DOHH2 (cell line): ENCODE data around the gene CDX1.

ENCODE experiments used
- H3F3A ChIP-seq: fragments of 200-600 bp; sonication (generic), shearing (Covaris generic); 2 replicates; pipeline ENCODE4 v1.6.0; 2016; ENCODE audit warnings: antibody characterized with exemption, mild to moderate bottlenecking; ENCODE audit not compliant: control insufficient read depth, insufficient read depth
- H3K27ac ChIP-seq: fragments of 200-600 bp; sonication (generic); 2 replicates; pipeline ENCODE4 v1.5.1; 2014; ENCODE audit warnings: low read depth, mild to moderate bottlenecking, low read length, moderate library complexity
- H3K27me3 ChIP-seq: fragments of 200-600 bp; sonication (generic); 2 replicates; pipeline ENCODE4 v1.6.1; 2014; ENCODE audit warnings: mild to moderate bottlenecking, low read length, mixed read lengths; ENCODE audit not compliant: control insufficient read depth
- H3K36me3 ChIP-seq: fragments of 200-600 bp; sonication (generic); 2 replicates; pipeline ENCODE4 v1.6.1; 2014; ENCODE audit warnings: mild to moderate bottlenecking, low read length, moderate library complexity, mixed read lengths; ENCODE audit not compliant: control insufficient read depth
- H3K4me1 ChIP-seq: fragments of 200-600 bp; sonication (generic); 2 replicates; pipeline ENCODE4 v1.6.1; 2014; ENCODE audit warnings: mild to moderate bottlenecking, low read length, mixed read lengths; ENCODE audit not compliant: control insufficient read depth
- H3K4me2 ChIP-seq: fragments of 200-600 bp; sonication (generic); 2 replicates; pipeline ENCODE4 v1.6.0; 2014; ENCODE audit warnings: mild to moderate bottlenecking, low read length, moderate library complexity
- H3K4me3 ChIP-seq: fragments of 200-600 bp; sonication (generic); 2 replicates; pipeline ENCODE4 v1.5.1; 2014; ENCODE audit warnings: mild to moderate bottlenecking, low read length, mixed read lengths
- H3K79me2 ChIP-seq: fragments of 200-600 bp; sonication (generic); 2 replicates; pipeline ENCODE4 v1.6.1; 2014; ENCODE audit warnings: mild to moderate bottlenecking, low read length, mixed read lengths; ENCODE audit not compliant: control insufficient read depth
- H3K9me2 ChIP-seq: fragments of 200-600 bp; sonication (generic); replicated peaks from 2 replicates; pipeline ENCODE4 v1.6.1; 2014; ENCODE audit warnings: mild to moderate bottlenecking, low read length, mixed read lengths; ENCODE audit not compliant: control insufficient read depth
- H3K9me3 ChIP-seq: fragments of 200-600 bp; sonication (generic); 2 replicates; pipeline ENCODE4 v1.6.1; 2014; ENCODE audit warnings: antibody characterized with exemption, low read length, mixed read lengths; ENCODE audit not compliant: control insufficient read depth, insufficient read depth
- H4K20me1 ChIP-seq: fragments of 200-600 bp; sonication (generic); 2 replicates; pipeline ENCODE4 v1.6.0; 2014; ENCODE audit warnings: low read depth, mild to moderate bottlenecking, antibody characterized with exemption, low read length, moderate library complexity; ENCODE audit not compliant: control insufficient read depth, insufficient read depth
- EZH2phosphoT487 ChIP-seq: fragments of 200-600 bp; sonication (generic); IDR thresholded peaks from 2 replicates; pipeline ENCODE4 v1.6.1; 2017; ENCODE audit warnings: borderline replicate concordance, mild to moderate bottlenecking, antibody characterized with exemption, low read length, moderate library complexity, mixed read lengths
- TF ChIP-seq, protein P1 (sequence below): fragments of 200-600 bp; sonication (generic); IDR thresholded peaks from one replicate; pipeline ENCODE4 v1.5.1; 2014; ENCODE audit warnings: antibody characterized with exemption, mild to moderate bottlenecking, low read depth, low read length; ENCODE audit not compliant: poor library complexity, severe bottlenecking

Gene CDX1

DNA sequence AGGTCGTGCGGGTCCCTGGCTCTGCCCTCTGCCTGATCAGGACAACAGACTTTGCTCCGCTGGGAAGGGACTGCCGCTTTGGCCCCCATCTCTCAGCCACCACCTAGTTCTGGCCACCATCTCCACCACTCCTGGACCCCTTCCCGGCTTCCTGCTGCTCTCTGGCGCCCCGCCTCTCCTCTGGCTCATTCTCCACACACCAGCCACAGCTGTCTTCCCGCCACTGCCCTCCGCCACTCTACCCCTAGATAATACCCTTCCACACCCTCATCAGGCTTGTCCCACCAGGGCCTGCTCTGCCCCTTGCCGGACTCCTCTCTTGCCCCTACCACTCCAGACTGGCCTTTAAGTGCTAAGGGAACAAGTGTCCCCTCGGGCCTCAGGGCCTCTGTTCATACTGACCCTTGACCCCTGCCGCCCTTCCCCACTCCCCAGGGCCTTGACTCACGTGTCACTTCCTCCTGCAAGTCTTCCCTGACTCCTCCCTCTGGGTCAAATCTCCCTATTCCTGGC lies 3.0 kb upstream of the CDX1 start:
- Histone ChIP-seq H4K20me1 (no peaks in the 10 kb centered on the region), H3K4me1 (peaks cover 18% of the 10 kb centered on the region), H3K27me3 (no peaks in the 10 kb centered on the region), H3K79me2 (no peaks in the 10 kb centered on the region), H3K9me2 (no peaks in the 10 kb centered on the region), H3K27ac (no peak overlapping the region), H3K4me2 (no peak overlapping the region), H3F3A (no peaks in the 10 kb centered on the region), H3K4me3 (no peak overlapping the region), H3K9me3 (no peaks in the 10 kb centered on the region), H3K36me3 (no peaks in the 10 kb centered on the region)
- TF ChIP-seq, protein P1, sequence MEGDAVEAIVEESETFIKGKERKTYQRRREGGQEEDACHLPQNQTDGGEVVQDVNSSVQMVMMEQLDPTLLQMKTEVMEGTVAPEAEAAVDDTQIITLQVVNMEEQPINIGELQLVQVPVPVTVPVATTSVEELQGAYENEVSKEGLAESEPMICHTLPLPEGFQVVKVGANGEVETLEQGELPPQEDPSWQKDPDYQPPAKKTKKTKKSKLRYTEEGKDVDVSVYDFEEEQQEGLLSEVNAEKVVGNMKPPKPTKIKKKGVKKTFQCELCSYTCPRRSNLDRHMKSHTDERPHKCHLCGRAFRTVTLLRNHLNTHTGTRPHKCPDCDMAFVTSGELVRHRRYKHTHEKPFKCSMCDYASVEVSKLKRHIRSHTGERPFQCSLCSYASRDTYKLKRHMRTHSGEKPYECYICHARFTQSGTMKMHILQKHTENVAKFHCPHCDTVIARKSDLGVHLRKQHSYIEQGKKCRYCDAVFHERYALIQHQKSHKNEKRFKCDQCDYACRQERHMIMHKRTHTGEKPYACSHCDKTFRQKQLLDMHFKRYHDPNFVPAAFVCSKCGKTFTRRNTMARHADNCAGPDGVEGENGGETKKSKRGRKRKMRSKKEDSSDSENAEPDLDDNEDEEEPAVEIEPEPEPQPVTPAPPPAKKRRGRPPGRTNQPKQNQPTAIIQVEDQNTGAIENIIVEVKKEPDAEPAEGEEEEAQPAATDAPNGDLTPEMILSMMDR, result no peak
- no peak for TF ChIP-seq EZH2phosphoT487

DNA sequence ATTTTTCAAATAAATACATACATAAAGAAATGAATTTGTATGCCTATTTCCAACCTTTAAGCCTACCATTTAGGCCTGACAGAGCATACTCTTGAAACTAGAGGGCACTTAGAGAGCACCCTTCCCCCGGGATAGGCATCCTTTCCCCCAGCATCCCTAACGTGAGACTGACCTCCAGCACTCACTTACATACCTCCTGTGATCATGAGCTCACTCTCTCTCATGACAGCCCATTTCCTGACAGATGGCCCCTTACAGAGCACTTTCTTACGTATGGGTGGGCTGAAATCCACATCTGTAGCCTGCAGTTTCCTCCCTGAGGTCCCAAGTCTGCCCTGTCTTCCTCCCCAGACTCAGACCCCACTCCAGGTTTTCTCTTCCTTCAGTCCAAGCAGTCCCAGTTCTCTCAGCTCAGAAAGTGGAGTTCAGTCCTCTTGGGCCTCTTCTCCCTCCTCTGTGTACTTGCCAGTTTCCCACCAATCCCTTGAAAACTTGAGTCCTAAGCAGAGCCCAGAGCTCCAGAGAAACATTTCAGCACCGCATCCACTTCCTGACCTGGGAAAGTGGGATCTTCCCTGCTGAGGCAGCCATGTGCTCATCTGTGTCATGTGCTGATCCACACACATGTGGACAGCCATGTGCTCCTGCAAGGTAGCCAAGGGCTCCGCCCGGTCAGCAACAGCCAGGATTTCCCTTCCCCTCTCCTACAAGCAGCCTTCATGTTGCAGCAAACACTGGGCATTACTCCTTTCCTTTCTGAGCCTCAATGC lies 2.2 kb upstream of the CDX1 start:
- Histone ChIP-seq H3F3A (no peaks in the 10 kb centered on the region), H3K4me3 (no peak overlapping the region), H3K79me2 (no peaks in the 10 kb centered on the region), H3K4me2 (no peak overlapping the region), H3K9me2 (no peaks in the 10 kb centered on the region), H3K36me3 (no peaks in the 10 kb centered on the region), H3K27ac (no peak overlapping the region), H3K9me3 (no peaks in the 10 kb centered on the region), H3K4me1 (peaks cover 18% of the 10 kb centered on the region), H4K20me1 (no peaks in the 10 kb centered on the region), H3K27me3 (no peaks in the 10 kb centered on the region)
- TF ChIP-seq, protein P1, result no peak
- no peak for TF ChIP-seq EZH2phosphoT487

DNA sequence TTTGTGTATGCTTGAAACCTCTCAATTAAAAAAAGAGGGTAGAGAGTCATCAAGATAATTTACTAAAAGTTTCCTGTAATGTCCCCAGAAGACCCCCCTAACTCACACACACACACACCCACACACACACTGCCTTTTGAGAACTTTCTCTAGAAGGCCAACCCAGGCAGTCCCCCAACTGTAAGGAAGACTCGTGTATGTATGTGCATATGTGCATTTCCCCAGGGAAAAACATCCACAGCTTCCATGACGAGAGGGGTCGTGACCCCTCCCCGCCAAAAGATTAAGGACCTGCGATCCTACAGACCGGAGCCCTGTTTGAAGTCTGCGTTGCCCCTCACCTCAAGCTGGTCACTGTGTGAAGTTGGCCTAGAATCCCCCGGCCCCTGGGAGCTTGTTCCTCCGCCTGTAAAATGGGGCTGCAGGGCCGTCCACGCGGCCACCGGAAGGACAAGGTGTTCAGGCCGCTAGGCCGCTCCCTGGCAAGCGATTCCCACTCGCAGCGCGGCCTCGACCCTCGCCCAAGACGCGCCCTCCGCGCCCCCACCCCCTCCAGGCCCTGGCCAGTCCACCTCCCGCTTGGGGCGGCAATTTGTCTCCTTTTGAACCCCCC lies 435 bp upstream of the CDX1 start:
- Histone ChIP-seq H3K4me2 (no peak overlapping the region), H3K36me3 (no peaks in the 10 kb centered on the region), H3K27me3 (0 out of 2 replicates have a peak, but pooled peaks cover 4% of the 10 kb centered on the region), H3K27ac (no peak overlapping the region), H3K9me3 (no peaks in the 10 kb centered on the region), H3K4me1 (0 out of 2 replicates have a peak, but pooled peaks cover 4% of the 10 kb centered on the region), H3K9me2 (no peaks in the 10 kb centered on the region), H4K20me1 (no peaks in the 10 kb centered on the region), H3K4me3 (no peak overlapping the region), H3F3A (no peaks in the 10 kb centered on the region), H3K79me2 (no peaks in the 10 kb centered on the region)
- TF ChIP-seq, protein P1, result no peak
- no peak for TF ChIP-seq EZH2phosphoT487
